GM21423 (cell line): Measurements from ENCODE around the gene WNK4.

Source experiments
- ATAC-seq: cut with Tn5 transposase; IDR thresholded peaks from one replicate; pipeline ENCODE4 v1.9.1; 2021; ENCODE audit warnings: mild to moderate bottlenecking, moderate library complexity; ENCODE audit not compliant: unreplicated experiment

The WNK4 gene

DNA sequence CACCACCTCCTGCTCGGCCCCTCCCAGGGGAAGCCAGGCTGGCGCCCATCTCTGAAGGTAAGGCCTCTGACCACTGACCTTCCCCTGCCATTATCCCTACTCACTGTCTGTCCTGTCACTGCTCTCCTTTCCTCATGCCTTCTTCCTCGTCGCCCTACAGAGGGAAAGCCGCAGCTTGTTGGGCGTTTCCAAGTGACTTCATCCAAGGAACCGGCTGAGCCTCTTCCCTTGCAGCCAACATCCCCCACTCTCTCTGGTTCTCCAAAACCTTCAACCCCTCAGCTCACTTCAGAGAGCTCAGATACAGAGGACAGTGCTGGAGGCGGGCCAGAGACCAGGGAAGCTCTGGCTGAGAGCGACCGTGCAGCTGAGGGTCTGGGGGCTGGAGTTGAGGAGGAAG lies 15.1 kb downstream of the WNK4 start:
- no peak for ATAC-seq

DNA sequence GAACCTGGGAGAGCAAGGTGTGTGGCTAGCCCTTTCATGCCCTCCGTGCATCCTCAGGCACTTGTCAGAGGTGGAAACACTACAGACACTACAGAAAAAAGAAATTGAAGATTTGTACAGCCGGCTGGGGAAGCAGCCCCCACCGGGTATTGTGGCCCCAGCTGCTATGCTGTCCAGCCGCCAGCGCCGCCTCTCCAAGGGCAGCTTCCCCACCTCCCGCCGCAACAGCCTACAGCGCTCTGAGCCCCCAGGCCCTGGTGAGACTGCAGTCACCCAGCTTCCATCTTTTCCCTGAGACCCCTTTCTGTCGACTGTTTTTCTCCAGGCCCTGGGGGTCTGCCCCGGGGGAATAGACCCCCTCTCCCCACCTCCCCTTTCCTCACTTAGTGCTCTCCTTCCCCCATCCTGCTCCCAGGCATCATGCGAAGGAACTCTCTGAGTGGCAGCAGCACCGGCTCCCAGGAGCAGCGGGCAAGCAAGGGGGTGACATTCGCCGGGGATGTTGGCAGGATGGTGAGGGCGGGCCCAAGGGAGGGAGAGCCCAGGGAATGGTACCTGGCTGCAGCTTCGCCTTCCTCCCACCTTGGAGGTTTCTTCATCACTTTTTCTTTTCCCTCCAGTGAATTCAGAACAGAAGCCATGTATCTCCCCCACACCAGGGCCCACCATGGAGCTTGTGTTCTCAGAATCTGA lies 15.8 kb downstream of the WNK4 start:
- ATAC-seq, result no peak

DNA sequence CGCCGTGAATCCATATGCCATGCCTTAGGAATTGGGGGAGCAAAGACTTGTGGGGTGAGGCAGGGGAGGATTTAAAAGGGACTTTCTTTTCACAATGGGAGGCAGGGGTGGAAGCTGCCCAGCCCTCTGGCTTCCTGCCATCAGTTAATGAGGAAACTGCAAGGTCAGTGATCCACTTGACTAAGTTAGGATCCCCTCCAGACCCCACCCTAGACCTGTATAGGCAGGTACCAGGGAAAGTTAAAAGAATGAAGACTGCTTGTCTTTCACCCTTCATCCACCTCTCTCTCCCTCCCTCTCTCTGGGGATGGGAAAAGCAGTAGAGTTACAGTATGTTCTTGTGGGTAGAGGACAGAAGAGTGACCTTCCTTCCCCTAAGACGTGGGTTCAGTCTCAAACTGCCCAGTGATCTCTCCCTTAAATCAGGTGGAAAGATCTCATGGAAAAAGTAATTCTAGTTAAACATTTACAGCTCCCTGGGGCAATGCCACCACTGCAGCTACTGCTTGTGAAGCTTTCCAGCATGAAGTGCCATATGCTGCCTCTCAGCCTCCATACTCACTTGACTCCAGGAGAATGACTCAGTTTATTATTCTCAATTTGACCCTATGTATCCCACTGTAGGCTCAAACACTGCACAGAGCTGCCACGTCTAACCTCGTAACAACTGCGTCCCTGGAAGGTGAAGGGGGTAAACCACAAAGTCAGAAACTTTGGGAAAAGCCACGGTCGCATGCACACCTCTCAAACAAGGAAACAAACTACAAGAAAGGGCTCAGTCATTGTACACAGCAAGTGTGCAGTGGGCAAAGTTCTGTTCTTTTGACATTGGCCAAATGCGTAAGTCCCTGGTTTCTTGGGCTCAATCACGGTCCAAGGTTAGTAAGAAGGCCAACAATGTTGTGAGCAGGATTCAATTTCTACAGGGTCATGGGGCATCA lies 16.9 kb downstream of the WNK4 start:
- ATAC-seq, result no peak

DNA sequence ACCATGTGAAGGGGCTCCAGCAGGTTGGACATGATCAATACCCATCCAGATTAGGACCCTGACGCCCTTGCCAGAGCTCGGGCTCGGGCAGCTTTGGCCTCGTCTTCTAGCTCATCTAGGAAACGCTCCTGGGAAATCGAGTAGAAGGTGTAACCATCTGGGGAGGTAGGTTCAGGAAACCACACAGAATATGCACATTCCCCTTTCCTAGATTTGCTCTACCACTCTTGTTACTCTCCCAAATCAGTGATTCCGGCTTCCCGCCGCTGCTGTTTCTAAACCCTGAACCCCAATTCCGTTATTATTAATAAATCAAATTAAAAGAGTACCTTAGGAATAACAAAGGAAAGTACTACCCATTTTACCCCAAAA lies 17.6 kb downstream of the WNK4 start:
- no peak for ATAC-seq

DNA sequence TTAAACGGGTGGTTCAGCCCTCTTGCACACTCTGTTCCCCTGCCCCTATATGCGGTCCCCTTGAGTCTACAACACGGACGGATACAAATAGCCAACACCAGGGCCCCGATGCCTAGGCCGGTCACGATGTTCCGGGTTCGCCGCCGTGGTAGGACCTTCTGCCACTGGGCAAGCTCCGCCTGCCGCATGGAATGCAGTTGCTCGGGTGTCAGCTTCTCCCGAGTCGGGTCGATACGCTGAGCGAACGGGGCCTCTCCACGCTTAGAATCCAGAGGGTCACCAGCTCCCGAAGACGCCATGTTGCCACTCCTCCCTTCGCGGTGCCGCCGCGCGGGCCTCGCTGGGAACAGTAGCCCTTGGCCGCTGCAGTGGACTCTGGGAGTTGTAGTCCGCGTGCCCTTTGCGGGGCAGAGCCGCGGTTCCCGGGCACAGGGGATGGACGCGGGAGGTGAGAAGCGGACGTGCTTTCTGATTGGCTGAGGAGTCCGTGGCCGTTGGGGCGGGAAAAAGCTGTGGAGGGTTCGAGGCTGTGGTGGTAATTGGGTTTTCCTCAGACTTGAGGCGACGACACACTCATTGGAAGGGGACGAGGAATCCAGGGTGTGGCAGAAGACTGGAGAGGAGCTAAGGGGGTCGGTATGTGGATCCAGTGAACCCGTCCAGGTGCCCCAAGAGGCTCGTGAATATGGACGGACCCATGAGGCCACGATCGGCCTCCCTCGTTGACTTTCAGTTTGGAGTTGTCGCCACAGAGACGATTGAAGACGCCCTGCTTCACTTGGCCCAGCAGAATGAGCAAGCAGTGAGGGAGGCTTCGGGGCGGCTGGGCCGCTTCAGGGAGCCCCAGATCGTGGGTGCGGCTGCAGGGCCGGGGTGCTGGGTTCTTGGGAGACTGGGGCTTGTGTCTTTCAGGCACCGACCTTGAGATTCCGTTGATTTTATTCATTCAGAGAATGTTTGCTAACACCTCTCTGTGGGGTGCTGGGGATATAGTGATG lies 18.3 kb downstream of the WNK4 start, which contains the start of the genes CNTD1 and COA3:
Gene CNTD1, plus strand, starts transcription at position 479 of the 998 bp plus-strand sequence. Its CDS starts 207 bp downstream, at position 686.
Gene COA3, minus strand, starts transcription at position 322 of the 998 bp plus-strand sequence. Its CDS starts 23 bp downstream, at position 299.
- no peak for ATAC-seq

DNA sequence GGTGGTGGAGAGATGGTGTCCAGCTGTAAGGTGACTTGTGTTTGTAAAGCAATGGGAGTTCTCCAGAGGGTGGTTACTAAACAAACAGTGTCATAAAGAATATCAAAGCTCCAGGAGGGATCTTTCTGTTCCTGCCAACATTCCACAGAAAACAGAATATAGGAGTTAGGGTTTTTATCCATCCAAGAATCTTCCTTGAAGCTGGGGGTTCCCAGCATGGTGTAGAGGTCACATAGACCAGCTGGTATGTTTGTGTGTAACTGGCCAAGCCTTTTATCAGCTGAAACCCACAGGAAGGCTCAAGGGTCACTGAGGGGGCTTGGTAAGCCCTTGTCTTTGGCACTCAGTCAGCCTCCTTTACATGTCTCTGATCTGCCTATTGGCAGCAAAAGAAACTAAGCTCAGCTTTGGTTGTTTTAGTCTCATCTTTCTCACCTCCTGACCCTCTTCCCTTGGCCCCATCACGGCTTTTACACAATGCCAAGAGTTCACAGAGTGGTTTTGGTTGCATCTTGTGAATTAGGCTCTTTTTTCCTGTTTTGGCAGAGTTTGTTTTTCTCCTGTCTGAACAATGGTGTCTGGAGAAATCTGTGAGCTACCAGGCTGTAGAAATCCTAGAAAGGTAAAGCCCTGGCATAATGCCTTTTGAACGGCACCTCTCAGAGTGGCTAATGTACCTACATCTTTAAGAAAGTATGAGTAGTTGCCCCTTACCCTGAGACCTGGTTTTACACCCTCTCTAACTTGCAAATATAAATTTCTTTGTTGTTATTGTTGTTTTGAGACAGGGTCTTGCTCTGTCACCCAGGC lies 22.9 kb downstream of the WNK4 start:
- ATAC-seq, result no peak

DNA sequence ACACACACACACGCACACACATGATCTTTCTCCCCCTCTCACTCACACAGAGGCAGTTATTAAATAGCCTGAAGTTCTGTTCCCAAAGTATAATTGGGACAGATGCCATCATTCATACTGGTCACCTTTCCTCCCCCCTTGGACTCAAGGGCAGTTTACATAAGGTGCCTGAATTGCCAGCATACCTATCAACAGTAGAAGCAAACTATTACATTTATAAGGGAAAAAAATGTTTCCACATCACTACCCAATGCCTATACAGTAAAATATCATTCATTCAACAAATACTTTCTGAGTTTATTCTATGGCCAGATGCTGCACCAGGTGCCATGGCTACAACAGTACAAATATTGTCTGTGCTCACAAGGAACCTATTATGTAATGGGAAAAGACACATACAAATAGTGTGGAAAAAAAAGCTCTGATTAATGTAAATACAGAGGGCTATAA lies 24.5 kb downstream of the WNK4 start:
- ATAC-seq, result no peak

DNA sequence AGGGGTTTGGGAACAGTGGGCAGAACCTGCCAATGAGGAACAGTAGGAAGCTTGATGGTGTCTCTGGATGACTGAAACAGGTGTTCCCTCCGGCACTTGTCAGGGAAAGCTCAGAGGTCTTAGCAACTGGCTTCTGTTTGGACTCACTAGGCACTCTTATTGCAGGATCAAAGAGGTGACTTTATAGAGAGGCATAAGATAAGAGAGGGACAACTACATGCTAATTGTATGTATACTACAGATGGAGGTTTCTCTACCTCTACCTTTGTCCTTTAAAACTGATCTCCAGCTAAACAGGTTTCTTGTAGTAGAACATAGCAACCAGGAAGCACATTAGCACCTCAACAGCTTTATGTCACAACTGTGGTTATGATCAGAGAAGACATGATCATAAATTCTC lies 25.8 kb downstream of the WNK4 start:
- no peak for ATAC-seq

DNA sequence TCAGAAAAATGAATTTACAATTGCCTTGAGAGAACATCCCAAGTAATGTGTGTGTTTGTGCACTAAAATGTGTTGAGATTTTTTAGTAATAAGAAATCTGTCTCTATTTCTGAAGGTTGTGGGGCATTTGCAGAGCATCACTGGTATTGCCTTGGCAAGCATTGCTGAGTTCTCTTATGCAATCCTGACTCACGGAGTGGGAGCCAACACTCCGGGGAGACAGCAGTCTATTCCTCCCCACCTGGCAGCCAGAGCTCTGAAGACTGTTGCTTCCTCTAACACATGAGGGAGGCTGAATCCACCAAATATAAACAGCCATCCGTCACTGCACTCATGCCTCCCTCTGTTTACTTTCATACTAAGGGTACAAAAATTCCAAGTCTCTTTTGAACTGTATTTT lies 28.8 kb downstream of the WNK4 start:
- no peak for ATAC-seq

DNA sequence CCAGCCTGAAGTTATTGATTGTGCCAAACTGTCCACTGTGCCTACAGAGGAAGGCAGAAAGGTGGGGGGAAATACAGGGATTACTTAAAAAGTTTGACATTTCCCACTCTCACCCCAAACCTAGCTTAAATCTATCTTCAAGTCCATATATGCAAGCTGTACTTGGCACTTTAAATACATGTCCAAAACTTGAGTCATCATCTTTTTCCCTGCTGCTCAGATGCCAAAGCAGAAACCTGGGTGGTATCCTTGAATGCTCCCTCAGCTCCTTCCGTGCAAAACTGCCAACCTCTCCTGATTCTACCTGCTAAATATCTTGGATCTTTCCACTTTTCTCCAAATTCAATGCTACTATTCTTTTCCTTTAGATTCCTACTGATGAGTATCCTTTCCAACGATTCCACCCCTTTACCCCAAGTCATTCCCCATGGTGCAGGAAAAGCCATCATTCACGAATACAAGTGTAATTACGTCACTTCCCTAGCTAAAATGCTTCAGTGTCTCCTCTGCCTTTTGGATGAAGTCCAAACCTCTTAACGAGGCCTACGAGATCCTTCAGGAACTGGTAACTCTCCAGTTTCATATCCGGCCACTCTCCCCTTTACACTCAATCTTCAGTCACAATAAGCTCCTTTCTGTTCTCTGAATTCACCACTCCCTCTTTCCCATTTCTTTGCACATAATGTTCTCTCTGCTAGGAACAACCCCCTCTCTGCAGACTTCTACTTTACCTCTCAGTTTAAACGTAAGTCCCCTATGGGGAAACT lies 34.4 kb downstream of the WNK4 start:
- no peak for ATAC-seq

DNA sequence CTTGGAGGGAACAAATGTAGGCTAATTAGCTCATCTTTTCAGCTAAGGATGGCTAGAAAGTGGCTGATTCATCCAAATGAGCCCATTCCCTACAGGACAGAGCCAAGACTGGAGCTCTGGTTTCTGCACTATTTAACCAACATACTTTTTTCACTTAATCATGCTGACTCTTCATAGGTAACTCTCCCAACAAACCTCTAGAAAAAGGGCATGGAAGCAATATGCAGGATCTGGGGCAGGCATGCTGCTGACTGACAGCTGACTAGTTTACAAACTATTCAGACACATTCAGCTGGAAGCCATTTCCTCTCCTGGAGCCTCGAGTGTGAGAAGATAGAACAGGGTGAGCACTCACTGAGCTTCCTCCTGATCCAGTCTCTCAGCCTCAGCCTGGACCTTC lies 37.5 kb downstream of the WNK4 start:
- no peak for ATAC-seq

DNA sequence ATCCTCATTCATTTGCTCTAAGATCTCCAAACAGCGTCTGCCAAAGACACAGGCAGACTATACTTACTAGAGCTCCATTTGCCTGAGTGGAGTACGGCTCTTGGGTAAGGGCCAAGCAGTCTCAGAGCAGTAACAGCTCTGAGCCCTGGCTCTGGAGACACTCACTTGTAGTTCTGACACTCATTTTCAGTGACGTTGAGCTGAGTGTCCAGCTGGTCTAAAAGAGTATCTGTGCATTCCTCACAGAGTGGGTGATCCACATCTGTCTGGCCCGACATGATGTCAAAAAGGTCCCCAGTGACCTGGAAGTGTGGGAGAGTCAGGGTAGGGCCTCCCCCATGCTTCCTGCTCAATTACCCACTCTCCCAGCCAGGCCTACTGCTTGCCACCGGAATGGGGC lies 38.0 kb downstream of the WNK4 start:
- no peak for ATAC-seq

DNA sequence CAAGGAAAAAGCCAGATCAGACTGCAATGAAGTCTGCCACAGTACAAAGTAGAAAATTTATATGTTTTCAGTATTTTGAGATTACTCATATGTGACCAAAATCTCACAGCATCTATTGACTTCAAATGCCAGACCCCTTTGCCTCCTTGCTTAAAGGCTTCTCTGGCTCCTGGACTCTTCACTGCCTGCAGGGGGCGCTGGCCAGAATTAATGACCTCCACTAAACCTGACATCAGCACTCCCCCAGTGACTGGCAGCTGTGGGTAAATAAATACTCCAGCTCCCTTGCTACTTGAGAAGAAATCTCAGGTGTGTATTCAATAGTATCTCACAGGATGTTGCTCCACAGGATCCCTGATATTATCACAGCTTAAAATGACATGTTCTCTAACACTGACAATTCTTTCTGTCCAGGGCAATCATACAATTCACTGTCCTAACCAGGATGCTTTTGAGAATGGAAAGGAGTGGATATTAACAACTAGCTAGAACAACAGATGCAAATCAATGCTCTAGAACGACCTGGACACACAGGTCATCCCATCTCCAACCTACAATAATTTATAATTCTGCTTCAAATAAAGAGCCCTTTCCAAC lies 39.6 kb downstream of the WNK4 start:
- no peak for ATAC-seq

DNA sequence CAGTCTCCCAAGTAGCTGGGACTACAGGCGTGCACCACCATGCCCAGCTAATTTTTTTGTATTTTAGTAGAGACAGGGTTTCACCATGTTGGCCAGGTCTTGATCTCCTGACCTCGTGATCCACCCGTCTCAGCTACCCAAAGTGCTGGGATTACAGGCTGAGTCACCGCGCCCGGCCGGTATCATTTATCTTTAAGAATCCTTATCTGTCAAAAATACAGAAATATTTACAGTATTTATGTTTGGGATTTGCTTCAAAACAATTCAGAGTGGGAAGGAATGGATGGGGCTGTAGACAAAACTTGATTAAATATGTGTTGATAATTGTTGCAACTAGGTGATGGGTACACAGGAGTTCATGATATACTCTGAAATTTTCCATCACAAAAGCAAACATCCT lies 40.8 kb downstream of the WNK4 start:
- ATAC-seq, result no peak

DNA sequence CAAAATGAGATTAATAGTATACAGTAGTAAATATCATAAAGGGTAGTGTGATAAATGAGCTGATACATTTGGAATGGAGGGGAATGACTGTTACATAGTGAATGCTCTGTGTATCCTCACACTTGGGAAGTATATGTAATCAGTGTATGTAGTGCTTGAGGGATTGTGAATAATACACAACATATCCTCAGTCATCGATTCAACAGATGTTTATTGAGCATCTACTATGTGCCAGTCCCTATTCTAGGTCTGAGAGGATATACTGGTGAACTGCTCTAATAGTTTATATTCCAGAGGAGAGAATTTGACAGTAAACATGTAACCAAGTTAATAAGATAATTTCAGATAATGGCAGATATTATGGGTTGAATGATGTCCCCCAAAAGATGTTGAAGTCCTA lies 47.1 kb downstream of the WNK4 start:
- ATAC-seq, result no peak

DNA sequence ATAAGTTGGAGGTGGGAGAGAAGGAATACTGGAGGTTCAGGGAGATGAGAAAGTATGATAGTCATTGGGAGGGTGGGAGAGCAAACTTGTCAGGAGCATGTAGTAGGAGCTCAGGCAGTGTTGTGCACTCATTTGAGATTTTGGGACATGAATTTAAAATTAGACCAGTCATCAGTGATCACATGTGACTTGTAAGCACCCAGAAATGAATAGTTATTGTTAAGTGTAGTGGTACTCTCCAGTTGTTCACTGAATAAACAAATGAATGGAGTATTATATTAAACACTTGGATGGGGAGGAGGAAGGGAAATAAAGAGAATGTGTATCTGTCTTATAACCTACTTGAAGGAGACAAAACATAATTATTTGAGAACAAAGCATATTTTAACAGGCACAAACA lies 50.6 kb downstream of the WNK4 start:
- ATAC-seq, result no peak

DNA sequence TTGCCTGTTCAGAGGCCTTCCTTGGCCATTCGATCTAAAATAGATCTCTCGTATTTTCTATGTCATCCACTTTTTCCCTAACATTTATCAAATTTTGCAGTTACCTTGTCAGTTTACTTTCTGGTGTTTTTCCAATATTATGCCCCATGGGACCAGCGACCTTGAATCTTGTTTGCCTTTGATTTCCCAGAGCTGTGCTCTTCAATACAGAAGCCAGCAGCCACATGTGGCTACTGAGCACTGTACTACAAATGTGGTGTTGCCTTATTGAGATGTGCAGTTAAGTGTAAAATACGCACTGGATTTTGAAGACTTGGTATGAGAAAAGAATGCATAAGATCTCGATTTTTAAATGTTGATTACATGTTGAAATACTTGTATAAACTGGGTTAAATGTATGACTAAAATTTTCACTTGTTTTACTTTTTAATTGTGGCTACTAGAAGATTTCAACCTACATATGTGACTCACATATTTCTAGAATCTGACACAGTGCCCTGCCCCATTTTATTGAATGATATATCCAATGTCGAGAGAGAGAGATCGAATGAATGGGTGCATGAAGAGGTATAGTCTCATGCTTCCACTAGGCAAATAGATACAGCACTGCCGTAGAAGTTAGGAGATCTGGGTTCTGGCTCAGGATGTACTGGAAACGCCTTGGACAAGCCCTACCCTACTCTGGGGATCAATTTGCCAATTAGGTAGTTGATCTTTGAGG lies 52.0 kb downstream of the WNK4 start:
- peak; percentile 9 for ATAC-seq
